ENCODE measurements around the gene USP9X. TPM values are rescaled to one million over a fixed set of nuclear protein-coding genes. Genes with fewer than 3 reads are reported as not detected.

The USP9X gene
- total and polyA plus RNA-seq, 9 of the 15 experiments (the other 6 are each of a cell fraction or from before 2014, with no cell fraction given): 10.9 to 47.8 (median 29.5) TPM

DNA sequence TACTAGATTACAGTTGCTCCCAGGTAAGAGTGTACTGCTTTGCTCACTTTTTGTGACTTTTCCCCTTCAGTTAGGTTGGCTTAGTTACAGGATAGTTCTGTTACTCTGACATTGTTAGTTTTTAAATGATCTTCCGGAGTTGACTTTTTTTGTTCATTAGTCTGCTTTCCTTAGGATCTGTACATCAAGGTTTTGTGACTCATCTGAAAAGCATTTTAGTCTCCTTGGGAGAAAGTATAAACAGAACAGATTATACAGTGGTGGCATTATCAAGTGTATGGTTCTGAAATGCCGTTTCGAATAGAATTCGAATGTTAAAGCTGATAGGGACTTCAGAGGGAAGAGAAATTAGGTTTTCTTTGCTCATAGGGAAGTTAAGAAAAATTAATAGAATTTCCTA is 63.3 kb downstream of the USP9X start:
- ChIA-PET POLR2A (no interaction called here), CTCF (ENCODE audit: low intra/inter-chr PET ratio) (no interaction called here)
- intact Hi-C loops (cut with micrococcal nuclease): no loop called here

More for the DNA sequence above, 63.3 kb downstream of the USP9X start:
- ATAC-seq (no peak), DNase-seq (ENCODE audit: extremely low read depth in 1 of 4, low spot score in 3 of 4) (no peak), FAIRE-seq (no peak)
- H3K27me3 ChIP-seq (ENCODE audit: control insufficient read depth in 2 of 2, insufficient read depth in 2 of 2, low read length in 2 of 2): no peaks in the 10 kb centered on the region
- no peaks in the 10 kb centered on the region; the same call in 2 of the 3 replicates for H3K79me2 ChIP-seq (ENCODE audit: control insufficient read depth, insufficient read depth, low read length)
- in situ Hi-C loops (cut with MboI): no loop called here
- no peaks in the 10 kb centered on the region for H3K4me1 ChIP-seq (replicated peaks in 1 of 2; ENCODE audit: control insufficient read depth in 2 of 2, insufficient read depth in 2 of 2, low read length in 2 of 2)
- no peaks in the 10 kb centered on the region for H3K9me1 ChIP-seq (ENCODE audit: control insufficient read depth, insufficient read depth, low read length)
- no peaks in the 10 kb centered on the region for H4K20me1 ChIP-seq (replicated peaks; ENCODE audit: control insufficient read depth, insufficient read depth, low read length)
- no peak overlapping the region for H2AFZ ChIP-seq (ENCODE audit: low read depth, low read length)
- BruUV-seq (replicated peaks): no TSS peak
- H3K4me2 ChIP-seq (ENCODE audit: insufficient read depth, low read length): no peak overlapping the region
- H3K27ac ChIP-seq (ENCODE audit: extremely low read depth, low read depth, low read length): no peak overlapping the region
- TF ChIP-seq ZZZ3 (IDR thresholded peaks at IDR 0.05): no peak
- TF ChIP-seq, protein P1, sequence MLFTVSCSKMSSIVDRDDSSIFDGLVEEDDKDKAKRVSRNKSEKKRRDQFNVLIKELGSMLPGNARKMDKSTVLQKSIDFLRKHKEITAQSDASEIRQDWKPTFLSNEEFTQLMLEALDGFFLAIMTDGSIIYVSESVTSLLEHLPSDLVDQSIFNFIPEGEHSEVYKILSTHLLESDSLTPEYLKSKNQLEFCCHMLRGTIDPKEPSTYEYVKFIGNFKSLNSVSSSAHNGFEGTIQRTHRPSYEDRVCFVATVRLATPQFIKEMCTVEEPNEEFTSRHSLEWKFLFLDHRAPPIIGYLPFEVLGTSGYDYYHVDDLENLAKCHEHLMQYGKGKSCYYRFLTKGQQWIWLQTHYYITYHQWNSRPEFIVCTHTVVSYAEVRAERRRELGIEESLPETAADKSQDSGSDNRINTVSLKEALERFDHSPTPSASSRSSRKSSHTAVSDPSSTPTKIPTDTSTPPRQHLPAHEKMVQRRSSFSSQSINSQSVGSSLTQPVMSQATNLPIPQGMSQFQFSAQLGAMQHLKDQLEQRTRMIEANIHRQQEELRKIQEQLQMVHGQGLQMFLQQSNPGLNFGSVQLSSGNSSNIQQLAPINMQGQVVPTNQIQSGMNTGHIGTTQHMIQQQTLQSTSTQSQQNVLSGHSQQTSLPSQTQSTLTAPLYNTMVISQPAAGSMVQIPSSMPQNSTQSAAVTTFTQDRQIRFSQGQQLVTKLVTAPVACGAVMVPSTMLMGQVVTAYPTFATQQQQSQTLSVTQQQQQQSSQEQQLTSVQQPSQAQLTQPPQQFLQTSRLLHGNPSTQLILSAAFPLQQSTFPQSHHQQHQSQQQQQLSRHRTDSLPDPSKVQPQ (CRISPR knock-in tag; IDR thresholded peaks at IDR 0.05; ENCODE audit: borderline replicate concordance): no peak
- TF ChIP-seq DACH1 (IDR thresholded peaks at IDR 0.05; ENCODE audit: partially characterized antibody): no peak
- TF ChIP-seq LCOR (CRISPR knock-in tag; IDR thresholded peaks at IDR 0.05): no peak
- no peak for TF ChIP-seq MYC (IDR thresholded peaks at IDR 0.05; ENCODE audit: low read depth, low read length)
- no peak for TF ChIP-seq MYC (CRISPR knock-in tag; IDR thresholded peaks at IDR 0.05; ENCODE audit: borderline replicate concordance, low read depth)
- TF ChIP-seq CREBBP (IDR thresholded peaks at IDR 0.05; ENCODE audit: low read depth, low read length): no peak
- TF ChIP-seq CCAR2 (IDR thresholded peaks at IDR 0.05; ENCODE audit: low read depth, low read length): no peak
- TF ChIP-seq ZNF384 (IDR thresholded peaks at IDR 0.05; ENCODE audit: low read depth, low read length): no peak
- no peak for TF ChIP-seq KLF1 (tag; IDR thresholded peaks at IDR 0.05)
- no peak for TF ChIP-seq FOSL1 (tag; conservative IDR thresholded peaks at IDR 0.05)
- no peak for TF ChIP-seq HDGF (IDR thresholded peaks at IDR 0.05)
- TF ChIP-seq NCOA4 (IDR thresholded peaks at IDR 0.05; ENCODE audit: partially characterized antibody): no peak
- TF ChIP-seq ZNF75A (CRISPR knock-in tag; IDR thresholded peaks at IDR 0.05): no peak
- TF ChIP-seq EP300 (IDR thresholded peaks at IDR 0.05; ENCODE audit: low read length): no peak
- TF ChIP-seq ZNF561 (CRISPR knock-in tag; conservative IDR thresholded peaks at IDR 0.05): no peak
- no peak for TF ChIP-seq ZNF3 (CRISPR knock-in tag; IDR thresholded peaks at IDR 0.05)
- no peak for TF ChIP-seq ZNF212 (CRISPR knock-in tag; IDR thresholded peaks at IDR 0.05)
- no peak for TF ChIP-seq MXI1 (IDR thresholded peaks at IDR 0.05; ENCODE audit: low read depth, low read length)
- TF ChIP-seq ELF1 (tag; IDR thresholded peaks at IDR 0.05): no peak
- 62% methylated on average over 4 of the region's 4 CpGs for WGBS (ENCODE audit: insufficient coverage, low coverage, missing lambda C conversion rate)
- no peaks in the 10 kb centered on the region for H3K9me3 ChIP-seq (replicated peaks; ENCODE audit: control insufficient read depth, insufficient read depth, low read depth, low read length)
- no peak overlapping the region for H3K9ac ChIP-seq (ENCODE audit: insufficient read depth in 1 of 2, low read depth in 2 of 2, low read length in 2 of 2)
- no peak overlapping the region for H3K4me3 ChIP-seq
- H3K36me3 ChIP-seq (ENCODE audit: control insufficient read depth, insufficient read depth, low read length): peaks cover 88% of the 10 kb centered on the region
